Activated naive CD4-positive, alpha-beta T cell treated with Interleukin-2 at 50 U/mL for 16 hours (primary cell): ENCODE data around the gene RPL37A.

ENCODE experiments used
- DNase-seq: peaks from one replicate; pipeline ENCODE4 v3.0.0-alpha.2; 2020

Gene RPL37A

DNA sequence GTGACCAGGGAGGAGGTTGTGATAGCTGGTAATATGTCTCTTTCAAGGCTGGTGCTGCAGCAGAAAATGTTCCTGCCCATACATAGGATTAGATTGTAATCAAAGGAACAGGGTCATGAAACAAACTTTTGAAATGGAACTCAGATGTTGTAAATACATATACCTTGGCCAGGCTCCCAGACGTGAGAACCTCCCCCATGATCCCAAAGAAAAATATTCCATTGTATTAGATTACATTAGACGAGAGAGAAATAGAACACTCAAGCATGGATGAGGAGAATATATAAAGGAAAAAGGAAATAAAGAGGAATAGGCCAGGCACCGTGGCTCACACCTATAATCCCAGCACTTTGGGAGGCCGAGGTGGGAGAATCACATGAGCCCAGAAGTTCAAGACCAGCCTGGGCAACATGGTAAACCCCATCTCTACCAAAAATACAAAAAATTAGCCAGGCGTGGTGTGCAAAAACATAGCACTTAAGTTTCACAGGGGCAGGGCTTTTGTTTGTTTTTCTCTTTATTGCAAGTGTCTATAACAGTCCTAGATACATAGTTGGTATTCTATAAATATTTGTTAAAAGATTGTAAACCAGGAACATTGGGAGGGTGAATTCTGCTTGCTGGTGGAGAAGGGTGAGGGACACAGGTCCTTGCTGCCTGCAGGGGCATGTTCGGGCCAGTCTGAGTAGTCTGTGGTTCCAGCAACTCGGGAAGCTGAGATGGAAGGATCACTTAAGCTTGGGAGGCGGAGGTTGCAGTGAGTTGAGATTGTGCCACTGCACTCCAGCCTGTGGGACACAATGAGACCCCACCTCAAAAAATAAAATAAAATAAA, 52.8 kb downstream of the RPL37A start:
- DNase-seq = no peak

DNA sequence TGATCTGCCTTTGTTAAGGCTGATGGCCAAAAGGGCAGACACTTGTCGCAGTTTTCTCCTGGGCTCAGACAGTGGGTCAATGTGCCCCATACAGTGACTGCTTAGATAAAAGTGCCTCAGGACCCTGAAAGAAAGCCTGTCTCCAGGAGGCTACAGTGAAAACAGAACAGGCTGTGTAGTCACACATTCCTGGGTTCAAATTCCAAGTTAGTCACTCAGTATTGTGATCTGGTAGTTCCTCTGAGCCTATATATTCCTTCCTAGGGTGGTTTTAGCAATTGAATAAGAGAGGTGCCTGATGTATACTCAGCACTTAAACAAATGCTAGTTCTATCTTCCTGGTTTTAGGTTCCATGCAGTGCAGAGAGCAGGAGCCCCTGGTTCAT, 54.4 kb downstream of the RPL37A start:
- no peak for DNase-seq
